OCI-LY3 (cell line): ENCODE measurements around the gene CACNB4.

Source experiments
- EZH2phosphoT487 ChIP-seq: fragments of 200-600 bp; shearing (Covaris generic); IDR thresholded peaks from 2 replicates; pipeline ENCODE4 v1.6.1; 2018; ENCODE audit warnings: antibody characterized with exemption, mixed run types, low read depth
- TF ChIP-seq, protein P1 (sequence below): fragments of 200-600, 300-600 bp; sonication (generic); IDR thresholded peaks from 2 replicates; pipeline ENCODE4 v1.5.1; 2014; ENCODE audit warnings: antibody characterized with exemption, low read length, low read depth

DNA sequence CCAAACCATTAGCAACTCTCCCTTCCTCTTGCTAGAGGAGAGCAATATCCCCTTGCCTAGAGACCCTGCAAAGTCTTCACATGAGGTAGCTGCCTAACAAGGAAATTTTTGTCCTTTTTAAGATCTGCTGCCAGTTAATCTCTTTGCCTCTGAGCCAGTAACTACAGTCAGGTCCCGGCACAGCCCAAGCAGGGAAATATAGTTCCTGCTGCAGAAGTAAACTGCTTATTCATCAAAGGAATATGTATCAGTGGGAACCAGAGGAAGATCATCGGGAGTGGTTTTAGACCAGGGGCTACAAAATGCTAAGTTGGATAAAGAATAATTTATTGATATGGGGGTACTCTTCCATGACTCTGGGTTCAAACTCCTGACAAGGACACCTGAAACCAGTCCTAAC is 30.6 kb downstream of the CACNB4 start:
- TF ChIP-seq, protein P1, sequence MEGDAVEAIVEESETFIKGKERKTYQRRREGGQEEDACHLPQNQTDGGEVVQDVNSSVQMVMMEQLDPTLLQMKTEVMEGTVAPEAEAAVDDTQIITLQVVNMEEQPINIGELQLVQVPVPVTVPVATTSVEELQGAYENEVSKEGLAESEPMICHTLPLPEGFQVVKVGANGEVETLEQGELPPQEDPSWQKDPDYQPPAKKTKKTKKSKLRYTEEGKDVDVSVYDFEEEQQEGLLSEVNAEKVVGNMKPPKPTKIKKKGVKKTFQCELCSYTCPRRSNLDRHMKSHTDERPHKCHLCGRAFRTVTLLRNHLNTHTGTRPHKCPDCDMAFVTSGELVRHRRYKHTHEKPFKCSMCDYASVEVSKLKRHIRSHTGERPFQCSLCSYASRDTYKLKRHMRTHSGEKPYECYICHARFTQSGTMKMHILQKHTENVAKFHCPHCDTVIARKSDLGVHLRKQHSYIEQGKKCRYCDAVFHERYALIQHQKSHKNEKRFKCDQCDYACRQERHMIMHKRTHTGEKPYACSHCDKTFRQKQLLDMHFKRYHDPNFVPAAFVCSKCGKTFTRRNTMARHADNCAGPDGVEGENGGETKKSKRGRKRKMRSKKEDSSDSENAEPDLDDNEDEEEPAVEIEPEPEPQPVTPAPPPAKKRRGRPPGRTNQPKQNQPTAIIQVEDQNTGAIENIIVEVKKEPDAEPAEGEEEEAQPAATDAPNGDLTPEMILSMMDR = no peak
- no peak for TF ChIP-seq EZH2phosphoT487
